Left lobe of liver (tissue), 2 donors: ENCODE measurements around the gene OVCH1. TPM values are rescaled to one million over a fixed set of nuclear protein-coding genes. Genes with fewer than 3 reads are reported as not detected.

Experiments used
- ATAC-seq: fragments of 200-7000 bp; cut with Tn5 transposase; one replicate; pipeline ENCODE4 v1.9.1; 2020; ENCODE audit warnings: mild to moderate bottlenecking, moderate library complexity
- DNase-seq: peaks from one replicate; pipeline ENCODE4 v3.0.0-alpha.2; 2020; ENCODE audit warnings: low spot score
- total RNA-seq: library from RNA; stranded (reverse); gene quantifications from one replicate; pipeline ENCODE4 v1.2.1, GENCODE V29; 2021
- donor health status: DM: no; HTN: no; CAD: no; lungs with moderate emphysema.
- donor health status: DM: no; HTN: yes; CAD: no.

The OVCH1 gene, protein sequence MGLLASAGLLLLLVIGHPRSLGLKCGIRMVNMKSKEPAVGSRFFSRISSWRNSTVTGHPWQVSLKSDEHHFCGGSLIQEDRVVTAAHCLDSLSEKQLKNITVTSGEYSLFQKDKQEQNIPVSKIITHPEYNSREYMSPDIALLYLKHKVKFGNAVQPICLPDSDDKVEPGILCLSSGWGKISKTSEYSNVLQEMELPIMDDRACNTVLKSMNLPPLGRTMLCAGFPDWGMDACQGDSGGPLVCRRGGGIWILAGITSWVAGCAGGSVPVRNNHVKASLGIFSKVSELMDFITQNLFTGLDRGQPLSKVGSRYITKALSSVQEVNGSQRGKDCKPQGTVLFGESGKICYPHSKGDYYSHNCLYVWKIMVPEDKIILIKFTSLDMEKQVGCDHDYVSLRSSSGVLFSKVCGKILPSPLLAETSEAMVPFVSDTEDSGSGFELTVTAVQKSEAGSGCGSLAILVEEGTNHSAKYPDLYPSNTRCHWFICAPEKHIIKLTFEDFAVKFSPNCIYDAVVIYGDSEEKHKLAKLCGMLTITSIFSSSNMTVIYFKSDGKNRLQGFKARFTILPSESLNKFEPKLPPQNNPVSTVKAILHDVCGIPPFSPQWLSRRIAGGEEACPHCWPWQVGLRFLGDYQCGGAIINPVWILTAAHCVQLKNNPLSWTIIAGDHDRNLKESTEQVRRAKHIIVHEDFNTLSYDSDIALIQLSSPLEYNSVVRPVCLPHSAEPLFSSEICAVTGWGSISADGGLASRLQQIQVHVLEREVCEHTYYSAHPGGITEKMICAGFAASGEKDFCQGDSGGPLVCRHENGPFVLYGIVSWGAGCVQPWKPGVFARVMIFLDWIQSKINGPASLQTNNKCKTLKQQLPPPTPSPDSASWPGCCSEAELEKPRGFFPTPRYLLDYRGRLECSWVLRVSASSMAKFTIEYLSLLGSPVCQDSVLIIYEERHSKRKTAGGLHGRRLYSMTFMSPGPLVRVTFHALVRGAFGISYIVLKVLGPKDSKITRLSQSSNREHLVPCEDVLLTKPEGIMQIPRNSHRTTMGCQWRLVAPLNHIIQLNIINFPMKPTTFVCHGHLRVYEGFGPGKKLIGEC
- not detected for total RNA-seq

DNA sequence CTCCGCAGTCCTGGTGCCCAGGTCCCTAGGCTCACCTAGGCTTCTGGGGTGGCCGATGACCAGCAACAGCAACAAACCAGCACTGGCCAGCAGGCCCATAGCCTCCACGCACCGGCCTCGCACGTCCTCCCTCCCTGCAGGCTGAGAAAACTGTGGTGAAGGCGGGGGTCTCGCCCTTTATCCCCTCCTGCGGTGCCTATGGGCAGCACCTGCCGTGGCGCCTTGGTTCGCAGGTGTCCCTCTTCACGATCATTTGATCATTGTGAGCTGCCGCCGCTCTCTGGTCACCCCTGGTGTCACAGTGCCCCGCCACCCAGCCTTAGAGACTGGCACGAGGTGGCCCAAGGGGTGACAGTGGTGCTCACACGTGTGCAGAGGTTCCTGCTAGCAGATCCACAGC is at the start of gene OVCH1:
Gene OVCH1, minus strand, starts transcription at position 99 of the 400 bp plus-strand sequence. Its CDS starts 0 bp downstream, at position 99.
- DNase-seq: no peak
- no peak for ATAC-seq

DNA sequence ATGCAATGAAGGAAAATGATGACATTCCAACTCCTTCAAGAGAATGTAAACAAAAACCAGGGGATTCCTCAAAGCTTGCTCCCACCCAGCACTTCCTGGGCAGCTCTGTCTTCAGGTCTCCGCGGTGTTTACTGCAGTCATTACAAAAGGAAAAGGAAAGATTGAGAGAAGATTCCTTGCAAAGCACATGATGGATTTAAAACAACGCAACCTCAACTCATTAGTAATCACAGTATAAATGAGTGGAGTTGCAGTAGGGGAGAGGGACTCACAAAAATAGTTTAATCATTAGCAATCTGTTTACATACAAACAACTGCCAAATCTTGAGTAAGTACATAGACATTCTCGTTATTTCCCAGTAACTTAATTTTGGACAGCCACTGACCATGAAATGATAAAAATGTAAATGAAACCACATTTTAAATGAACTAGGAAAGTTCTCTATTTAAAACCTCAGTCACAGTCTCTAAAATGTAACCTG is 49.7 kb upstream of the OVCH1 start:
- ATAC-seq (peak; percentile 76), DNase-seq (no peak)

DNA sequence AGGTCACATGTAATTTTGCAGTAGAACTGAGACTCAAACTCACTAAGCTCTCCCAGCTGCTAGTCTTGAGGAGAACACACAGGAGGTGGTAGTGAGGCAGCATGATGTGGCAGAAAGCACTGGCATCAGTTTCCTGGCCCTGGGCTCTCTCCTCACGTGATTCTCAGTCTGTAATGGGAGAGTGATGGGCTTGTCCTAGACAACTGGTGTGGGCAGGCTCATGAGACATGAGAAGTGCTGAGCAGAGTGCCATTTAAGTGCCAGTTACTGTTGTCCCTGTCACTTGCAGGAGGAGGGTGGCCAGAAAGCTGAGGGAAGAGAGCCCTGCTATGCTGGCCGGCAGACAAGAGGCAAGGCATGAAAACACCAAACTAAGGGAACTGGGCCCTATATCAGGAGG is 48.5 kb upstream of the OVCH1 start:
- ATAC-seq (no peak), DNase-seq (no peak)

DNA sequence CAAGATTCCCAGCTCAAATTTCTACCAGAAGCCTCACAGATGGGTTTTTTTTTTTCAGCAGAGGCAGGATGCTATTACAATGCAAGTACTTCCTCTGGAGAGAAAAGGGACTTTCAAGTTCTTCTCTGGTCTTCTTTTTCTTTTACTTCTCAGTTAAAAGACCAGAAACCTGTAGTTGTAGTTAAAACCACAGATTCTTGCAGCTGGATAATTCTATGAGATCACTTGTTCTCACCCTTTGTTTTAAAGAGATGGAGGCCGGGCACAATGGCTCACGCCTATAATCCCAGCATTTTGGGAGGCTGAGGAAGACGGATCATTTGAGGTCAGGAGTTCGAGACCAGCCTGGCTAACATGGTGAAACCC is 47.6 kb upstream of the OVCH1 start:
- DNase-seq (no peak), ATAC-seq (no peak)

DNA sequence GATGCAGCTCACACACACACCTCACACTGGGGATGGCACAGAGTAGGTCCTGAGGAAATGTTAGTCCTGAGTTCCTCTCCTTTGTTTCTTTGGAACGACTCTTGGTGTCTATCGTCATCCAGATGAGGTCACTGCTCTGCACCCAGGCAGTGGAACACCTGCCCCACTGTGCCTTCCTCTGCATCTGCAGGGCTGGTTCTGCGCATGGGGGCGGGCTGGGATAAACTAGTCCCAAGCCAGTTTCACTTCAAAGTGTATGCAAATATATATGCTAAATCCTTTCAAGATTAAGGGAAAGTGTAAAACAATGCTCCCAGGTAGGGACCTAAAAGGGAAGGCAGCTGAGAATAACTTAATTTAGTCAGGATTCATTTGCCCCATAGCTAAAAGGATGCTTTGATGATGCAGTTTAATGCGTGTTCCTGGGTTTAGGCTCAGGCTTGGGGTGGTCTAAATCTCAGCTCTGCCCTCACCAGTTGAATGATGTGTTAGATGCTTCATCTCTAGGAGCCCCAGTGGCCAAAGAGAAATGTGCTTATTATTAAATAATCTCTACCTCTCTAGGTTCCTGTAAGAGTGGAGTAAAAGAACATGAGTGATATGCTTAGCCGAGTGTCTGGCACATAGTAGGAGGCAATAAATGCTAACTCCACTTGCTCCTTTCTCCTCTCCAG is 47.1 kb upstream of the OVCH1 start:
- no peak for ATAC-seq
- no peak for DNase-seq

DNA sequence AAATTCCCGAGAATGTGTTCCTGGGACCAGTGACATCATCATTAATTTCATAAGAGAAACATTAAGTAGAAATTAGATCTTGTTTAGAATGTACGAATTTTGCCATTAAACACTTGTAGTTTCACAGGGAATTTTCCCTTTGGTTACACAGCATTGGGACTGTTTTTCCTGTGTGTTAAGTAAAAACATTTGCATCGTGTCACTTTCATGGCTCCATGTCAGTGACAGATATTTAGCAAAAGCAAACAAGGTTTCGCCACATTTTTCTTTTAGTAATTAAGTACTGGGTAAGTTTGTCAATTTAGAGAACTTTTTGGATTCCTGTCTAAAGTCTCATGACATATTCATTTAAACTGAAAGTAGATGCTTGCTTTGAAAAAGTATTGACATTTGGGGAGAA is 45.5 kb upstream of the OVCH1 start:
- ATAC-seq: no peak

DNA sequence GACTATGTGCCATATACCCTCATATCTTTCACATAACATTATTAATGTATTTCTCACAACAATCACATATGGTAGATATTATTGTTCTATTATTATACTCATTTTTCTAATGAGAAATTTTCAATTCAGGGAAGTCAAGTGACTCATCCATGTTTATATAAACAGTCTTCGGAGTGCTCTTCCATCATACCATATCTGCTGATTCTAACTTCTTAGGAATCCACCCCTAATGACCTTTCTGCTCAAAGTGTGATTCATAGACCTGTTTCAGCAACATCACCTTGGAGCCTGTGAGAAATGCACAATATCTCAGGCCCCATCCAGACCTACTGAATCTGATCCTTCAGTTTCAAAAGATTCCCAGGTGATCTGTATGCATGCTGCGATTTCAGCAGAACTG is 39.8 kb upstream of the OVCH1 start:
- DNase-seq (no peak), ATAC-seq (no peak)

More for the DNA sequence above, 45.5 kb upstream of the OVCH1 start:
- DNase-seq: no peak

DNA sequence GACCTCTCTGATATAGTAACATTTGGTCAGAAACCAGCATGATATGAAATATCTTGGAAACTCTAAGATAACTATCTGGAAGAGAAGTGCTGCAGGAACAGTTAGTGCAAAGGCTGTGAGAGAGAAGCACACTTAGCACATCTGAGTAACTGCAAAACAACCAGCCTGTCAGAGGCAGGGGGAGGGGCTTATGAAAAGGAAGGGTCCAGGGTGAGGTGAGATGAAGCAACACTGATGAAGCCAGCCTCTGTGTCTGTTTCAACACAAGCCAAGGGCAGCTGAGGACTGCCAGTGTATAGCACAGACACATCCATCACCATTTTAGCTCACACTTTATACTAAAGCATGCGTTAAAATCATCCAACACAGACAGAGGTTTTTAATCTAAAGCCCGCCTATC is 37.4 kb upstream of the OVCH1 start:
- ATAC-seq: peak; percentile 50
- no peak for DNase-seq

DNA sequence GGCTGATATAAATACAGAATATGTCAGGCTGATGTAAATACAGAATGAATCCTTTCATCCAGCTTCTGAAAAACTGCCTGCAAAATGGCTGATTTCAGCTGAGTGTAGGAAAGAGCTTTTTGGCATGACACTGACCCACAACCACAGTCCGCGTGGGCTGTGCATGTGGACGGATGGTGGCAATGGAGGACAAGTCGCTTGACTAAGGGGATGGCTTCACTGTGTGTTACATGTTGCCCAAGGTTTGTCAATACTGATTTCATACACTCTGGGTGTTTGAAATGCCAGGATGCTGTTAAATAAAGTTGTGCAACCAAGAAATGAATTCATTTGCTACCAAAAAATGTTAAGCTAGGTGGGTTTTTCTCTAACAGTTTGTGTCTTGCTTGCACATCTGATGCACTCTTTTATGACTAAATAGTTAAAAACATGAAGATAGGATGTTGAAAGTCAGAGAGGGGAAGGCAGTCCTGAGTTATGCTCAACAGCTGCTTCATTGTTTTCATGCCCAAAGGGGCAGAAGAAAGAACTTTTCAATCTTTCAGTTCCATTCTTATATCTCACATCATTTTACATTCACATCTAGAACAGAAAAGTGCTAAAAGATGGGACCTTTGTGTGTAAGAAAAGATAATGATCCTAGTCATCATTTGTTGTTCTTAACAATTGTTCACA is 36.5 kb upstream of the OVCH1 start:
- ATAC-seq: peak; percentile 52
- DNase-seq: no peak

DNA sequence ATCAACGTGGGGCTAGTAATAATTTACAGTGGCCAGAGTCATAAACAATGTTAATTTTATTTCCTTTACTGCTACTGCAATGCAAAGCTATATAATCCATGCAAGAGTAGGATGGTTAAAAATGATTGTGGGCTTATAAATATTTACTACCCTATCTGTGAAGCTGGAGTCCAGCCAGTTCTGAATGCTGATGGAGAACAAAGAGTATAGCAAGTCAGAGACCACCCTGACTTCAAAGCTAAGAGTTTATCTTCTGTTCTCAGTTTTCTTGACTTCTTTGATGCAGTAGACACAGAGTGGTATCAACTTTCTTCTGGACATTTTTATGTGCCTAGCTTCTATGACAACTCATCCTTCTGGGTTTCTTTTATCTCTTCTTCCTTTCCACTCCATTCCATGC is 34.0 kb upstream of the OVCH1 start:
- ATAC-seq: no peak
- no peak for DNase-seq

DNA sequence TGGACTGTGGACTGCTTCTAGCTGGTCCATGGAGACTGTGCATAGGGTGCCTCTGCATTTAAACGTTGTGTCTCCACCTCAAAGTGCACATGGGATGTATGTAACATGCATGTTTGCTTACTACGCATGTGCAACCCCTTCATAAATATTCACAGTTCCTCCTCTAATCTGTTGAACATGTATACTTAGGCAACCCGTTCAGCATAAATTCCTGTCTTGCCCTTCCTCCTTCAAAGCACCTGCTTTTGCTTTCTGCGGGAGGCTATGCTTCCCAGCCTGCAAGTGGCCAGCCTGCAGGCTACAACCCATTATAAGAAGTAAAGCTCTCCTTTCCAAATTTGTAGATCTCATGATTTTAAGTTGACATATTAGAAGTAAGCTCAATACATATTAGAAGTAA is 33.0 kb upstream of the OVCH1 start:
- no peak for DNase-seq
- ATAC-seq: no peak

DNA sequence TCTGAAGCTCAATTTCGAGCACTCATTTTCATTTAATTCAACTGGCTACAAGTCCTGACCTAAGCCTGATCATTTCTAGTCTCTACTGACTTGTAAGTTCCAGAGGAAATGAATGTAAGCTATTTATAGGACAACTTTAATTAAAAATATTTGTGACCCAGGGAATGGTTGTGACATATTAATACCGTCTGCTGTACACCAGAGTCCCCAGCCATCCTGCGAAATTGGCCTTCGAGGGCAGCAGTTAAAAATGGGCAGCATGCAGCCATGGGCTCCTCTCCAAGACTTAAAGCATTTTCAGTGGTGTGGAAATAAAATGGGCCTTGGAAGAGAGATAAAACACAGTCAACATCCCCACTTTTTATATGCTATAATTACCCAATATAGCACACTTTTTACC is 30.7 kb upstream of the OVCH1 start:
- ATAC-seq (no peak), DNase-seq (no peak)

DNA sequence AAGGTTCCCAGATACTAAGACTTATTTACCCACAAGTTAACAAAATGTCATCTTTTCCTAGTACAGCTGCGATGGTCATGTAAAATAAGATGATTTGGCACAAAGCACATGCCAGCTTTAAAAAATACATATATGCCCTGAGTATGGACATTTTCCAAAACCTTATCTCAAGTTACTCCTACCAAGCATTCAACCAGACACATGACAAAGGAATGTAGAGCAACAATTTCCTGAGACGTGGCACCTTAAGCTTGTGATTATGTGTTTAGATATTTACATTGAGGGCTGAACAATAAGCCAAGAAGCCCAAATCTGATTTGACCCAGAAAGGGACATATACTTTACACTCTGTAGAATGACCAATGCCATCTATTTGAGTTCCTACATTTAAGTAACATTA is 24.5 kb upstream of the OVCH1 start:
- no peak for DNase-seq
- ATAC-seq: no peak

DNA sequence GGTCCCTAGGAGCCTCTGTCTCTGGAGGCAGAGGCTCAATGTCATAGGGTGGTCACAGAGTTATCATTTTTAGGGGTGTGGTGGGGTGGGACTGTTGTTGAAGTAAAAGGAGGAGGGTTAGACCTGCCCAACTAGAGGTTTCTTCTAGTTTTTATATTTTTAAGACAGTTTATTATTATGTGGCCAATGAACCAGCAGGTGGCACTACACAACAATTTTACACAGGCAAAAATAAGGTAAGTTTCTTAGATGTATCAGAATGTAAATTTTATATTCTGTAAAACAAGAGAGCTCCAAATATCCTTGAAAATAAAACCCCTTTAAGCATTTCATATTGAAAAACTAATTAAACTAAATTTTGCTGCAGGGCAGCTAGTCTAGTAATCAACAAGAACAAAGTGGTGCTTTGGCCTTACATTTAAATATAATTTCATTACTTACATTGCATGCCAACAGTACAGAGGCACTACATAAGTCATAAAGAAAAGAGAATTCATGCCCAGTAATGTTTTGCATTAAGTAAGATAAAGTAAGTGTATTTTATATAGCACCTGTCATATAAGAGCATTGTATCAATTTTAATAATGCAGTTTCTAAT is 22.2 kb upstream of the OVCH1 start:
- ATAC-seq: peak; percentile 62
- DNase-seq: no peak

DNA sequence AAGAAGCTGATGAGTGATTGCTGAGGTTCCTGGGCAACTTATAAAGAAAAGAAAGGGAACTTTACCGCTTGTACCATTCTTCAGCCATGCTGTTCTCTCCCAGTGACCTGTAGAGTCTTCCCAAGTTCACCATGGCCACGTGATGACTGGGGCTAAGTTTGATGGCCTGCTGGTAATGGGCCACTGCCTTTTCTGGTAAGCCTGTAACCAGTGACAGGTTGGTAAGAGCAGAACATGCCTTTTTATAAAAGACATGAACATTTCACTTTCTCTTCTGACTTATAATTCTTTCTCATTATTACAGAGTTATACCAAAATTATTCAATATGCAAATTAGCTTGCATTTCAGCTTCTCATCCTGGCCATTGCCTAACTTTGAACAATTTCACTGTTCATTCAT is 20.9 kb upstream of the OVCH1 start:
- ATAC-seq (no peak), DNase-seq (no peak)

DNA sequence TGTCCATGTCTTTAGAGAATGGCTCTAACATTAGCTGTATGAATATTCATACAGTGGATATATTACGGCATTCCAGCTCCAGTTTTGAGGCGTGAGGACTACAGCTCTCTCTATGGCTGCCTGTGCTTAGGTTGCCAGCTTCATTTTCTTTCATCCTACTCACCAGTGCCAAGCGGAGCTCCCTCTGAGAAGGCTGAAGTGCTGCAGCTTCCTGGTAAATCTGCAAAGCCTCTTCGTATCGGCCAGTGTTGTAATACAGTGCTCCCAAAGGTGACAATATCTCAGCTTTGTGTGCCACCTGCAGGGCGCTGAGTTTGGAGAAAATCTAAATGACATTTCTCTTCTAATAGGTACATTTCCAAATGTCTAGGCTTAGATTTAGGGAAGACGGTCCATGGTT is 19.8 kb upstream of the OVCH1 start:
- peak; percentile 95 for ATAC-seq
- DNase-seq: peak; percentile 54

DNA sequence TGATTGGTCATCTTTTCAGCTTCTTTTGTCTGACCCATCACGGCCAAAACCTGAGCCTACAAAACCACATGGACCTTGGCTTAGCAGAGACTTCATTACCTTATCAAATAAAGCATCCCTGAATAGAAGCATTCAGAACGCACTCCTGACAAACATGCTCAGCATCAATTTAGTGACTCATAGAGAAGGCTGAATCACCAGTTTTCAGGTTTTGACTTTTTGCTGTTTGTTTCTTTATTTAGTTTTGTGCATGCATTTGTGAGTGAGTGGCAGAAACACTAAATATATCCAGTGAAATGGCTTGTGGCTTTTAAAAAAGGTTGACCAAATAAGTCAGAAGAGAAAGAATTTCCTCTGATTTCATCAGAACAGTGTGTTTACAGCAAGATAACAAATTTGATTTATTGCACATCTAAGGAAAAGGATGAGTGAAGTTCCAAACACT is 19.0 kb upstream of the OVCH1 start:
- DNase-seq: no peak
- ATAC-seq: no peak

DNA sequence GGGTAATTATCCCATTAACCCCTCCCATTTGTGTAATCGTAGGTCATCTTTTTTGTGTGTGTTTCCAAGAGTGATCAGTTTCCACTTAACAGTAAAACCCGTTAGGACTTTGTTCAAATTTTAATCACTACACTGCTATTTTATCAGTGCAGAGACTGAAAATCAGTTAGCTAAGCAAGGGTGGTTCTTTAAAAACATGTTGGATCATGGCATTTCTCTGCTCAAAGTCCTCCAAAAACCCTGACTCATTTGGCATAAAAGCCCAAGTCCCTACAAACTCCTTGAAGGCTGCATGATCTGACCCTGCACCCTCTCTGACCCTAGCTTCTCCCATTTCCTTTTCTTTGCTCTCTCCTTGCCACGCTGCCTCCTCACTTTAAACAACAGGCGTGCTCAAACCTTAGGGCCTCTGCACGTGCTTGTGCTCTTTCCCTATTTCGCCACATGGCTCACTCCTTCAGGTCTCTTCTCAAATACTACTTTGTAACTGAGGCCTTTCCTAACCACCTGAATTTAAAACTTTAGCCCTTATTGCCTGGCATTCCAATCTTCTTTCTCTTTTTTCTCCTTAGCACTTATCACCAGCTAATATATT is 13.2 kb upstream of the OVCH1 start:
- no peak for ATAC-seq

DNA sequence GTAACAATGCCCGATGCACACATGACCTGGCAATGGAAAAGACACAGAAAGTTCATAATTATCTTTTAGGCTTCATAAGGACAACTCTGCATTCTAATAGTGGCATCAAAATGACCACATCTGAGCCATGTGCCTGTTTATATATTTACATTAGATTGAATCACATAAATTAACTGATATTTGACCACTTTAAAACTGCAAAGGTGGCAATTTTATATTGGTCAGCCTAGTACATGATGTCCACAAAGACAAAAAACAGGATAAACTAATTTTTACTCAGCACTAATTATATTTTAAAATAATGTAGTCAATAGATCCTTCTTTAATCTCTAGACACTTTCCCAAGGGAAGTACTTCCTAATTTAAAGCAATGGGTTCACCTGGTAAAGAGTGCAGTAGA is 12.0 kb upstream of the OVCH1 start:
- DNase-seq (no peak), ATAC-seq (no peak)

More for the DNA sequence above, 13.2 kb upstream of the OVCH1 start:
- no peak for DNase-seq

DNA sequence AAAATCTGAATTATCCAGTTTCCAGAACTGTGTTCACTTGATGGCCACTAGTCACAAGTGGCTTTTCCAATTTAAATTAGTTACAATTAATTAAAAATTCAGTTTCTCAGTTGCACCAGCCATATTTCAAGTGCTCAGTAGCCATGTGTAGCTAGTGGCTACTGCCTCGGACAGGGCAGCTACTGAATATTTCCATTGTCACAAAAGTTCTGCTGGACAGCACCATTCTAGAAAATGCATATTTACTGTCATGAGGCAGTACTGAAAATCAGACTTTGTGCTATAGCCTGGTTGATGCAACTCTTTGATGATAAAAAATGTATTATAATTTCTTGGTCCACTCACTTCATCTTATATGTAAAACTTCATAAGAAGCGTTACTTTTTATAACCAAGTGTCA is 11.5 kb upstream of the OVCH1 start:
- DNase-seq (no peak), ATAC-seq (no peak)
